PC-3 (cell line): ENCODE results near the gene GTF2F2. TPM values are rescaled to one million over a fixed set of nuclear protein-coding genes. Genes with fewer than 3 reads are reported as not detected.

Experiments used
- ATAC-seq: fragments of 200-7000 bp; cut with Tn5 transposase; 2 replicates; pipeline ENCODE4 v1.9.1; 2020; ENCODE audit warnings: mild to moderate bottlenecking, moderate library complexity
- BruUV-seq: library from RNA; stranded (reverse); fragments of 400-500 nt; replicated peaks from 2 replicates; lab custom pipeline; 2021; lab: Mats Ljungman, UMichigan
- CTCF ChIA-PET: fragments of 300-600 bp; sonication (Branson Sonifier 250); formaldehyde crosslinking; loops from one replicate; lab custom pipeline; 2022; ENCODE audit warnings: antibody characterized with exemption; lab: Charles Lee
- POLR2A ChIA-PET: fragments of 300-600 bp; sonication (Branson Sonifier 250); formaldehyde crosslinking; loops from one replicate; lab custom pipeline; 2022; ENCODE audit warnings: antibody characterized with exemption; ENCODE audit not compliant: unreplicated experiment; lab: Charles Lee
- DNase-seq: peaks from one replicate; pipeline ENCODE4 v3.0.0-alpha.2; 2015
- H2AFZ ChIP-seq: fragments of 300-600 bp; sonication (generic); 2 replicates; pipeline ENCODE4 v1.6.0; 2016; ENCODE audit warnings: antibody characterized with exemption, low read length
- H3F3A ChIP-seq: fragments of 300-600 bp; sonication (generic); one replicate; pipeline ENCODE4 v1.6.0; 2017; ENCODE audit warnings: antibody characterized with exemption, low read length, control low read depth, mild to moderate bottlenecking; ENCODE audit not compliant: unreplicated experiment
- H3K27ac ChIP-seq: fragments of 300-600 bp; sonication (generic); 2 replicates; pipeline ENCODE4 v1.5.1; 2016; ENCODE audit warnings: mild to moderate bottlenecking, low read length
- H3K27me3 ChIP-seq: fragments of 300-600 bp; sonication (generic); 2 replicates; pipeline ENCODE4 v1.6.1; 2016; ENCODE audit warnings: low read length, mixed read lengths
- H3K36me3 ChIP-seq: fragments of 300-600 bp; sonication (generic); 2 replicates; pipeline ENCODE4 v1.6.1; 2016; ENCODE audit warnings: low read depth, mixed run types, low read length, mixed read lengths
- H3K4me1 ChIP-seq: fragments of 300-600 bp; sonication (generic); 2 replicates; pipeline ENCODE4 v1.5.1; 2016; ENCODE audit warnings: low read length; ENCODE audit not compliant: insufficient read depth
- H3K4me2 ChIP-seq: fragments of 300-600 bp; sonication (generic); 2 replicates; pipeline ENCODE4 v1.6.0; 2016; ENCODE audit warnings: low read length
- H3K4me3 ChIP-seq: fragments of 300-600 bp; sonication (generic); 2 replicates; pipeline ENCODE4 v1.5.1; 2016; ENCODE audit warnings: mild to moderate bottlenecking, low read length, mixed read lengths
- H3K79me2 ChIP-seq: fragments of 300-600 bp; sonication (generic); 2 replicates; pipeline ENCODE4 v1.6.1; 2017; ENCODE audit warnings: low read length, mixed read lengths
- H3K9ac ChIP-seq: fragments of 300-600 bp; sonication (generic); 2 replicates; pipeline ENCODE4 v1.6.0; 2016; ENCODE audit warnings: mild to moderate bottlenecking, low read length
- H3K9me2 ChIP-seq: fragments of 300-600 bp; sonication (generic); replicated peaks from 2 replicates; pipeline ENCODE4 v1.6.1; 2016; ENCODE audit warnings: mixed run types, low read length, mixed read lengths
- H3K9me3 ChIP-seq: fragments of 300-600 bp; sonication (generic); 2 replicates; pipeline ENCODE4 v1.6.1; 2016; ENCODE audit warnings: low read length, mixed read lengths
- H4K20me1 ChIP-seq: fragments of 300-600 bp; sonication (generic); 2 replicates; pipeline ENCODE4 v1.6.1; 2016; ENCODE audit warnings: low read length, mixed read lengths
- EZH2 ChIP-seq: fragments of 300-600 bp; sonication (generic); IDR thresholded peaks from one replicate; pipeline ENCODE4 v1.6.1; 2017; ENCODE audit warnings: antibody characterized with exemption, mild to moderate bottlenecking, low read length; ENCODE audit not compliant: unreplicated experiment
- EZH2phosphoT487 ChIP-seq: fragments of 300-600 bp; sonication (generic); IDR thresholded peaks from 2 replicates; pipeline ENCODE4 v1.6.1; 2018; ENCODE audit warnings: mild to moderate bottlenecking, antibody characterized with exemption, low read length, borderline replicate concordance
- intact Hi-C: fragments of 100-400 bp; cut with micrococcal nuclease; formaldehyde crosslinking; loops from 2 replicates; pipeline ENCODE4 v1.9.0; 2023
- total RNA-seq: library from RNA; depleted of rRNA; stranded (reverse); fragments of >200 nt; gene quantifications from 2 replicates; pipeline ENCODE4 v1.2.3, GENCODE V29; 2014; rRNA removed
- TF ChIP-seq, protein P1 (sequence below): fragments of 300-600 bp; sonication (generic); conservative IDR thresholded peaks from 2 replicates; pipeline ENCODE4 v1.5.1; 2017; ENCODE audit warnings: antibody characterized with exemption, low read depth, mild to moderate bottlenecking, low read length

Gene GTF2F2
- total RNA-seq, 1 experiment from 2014 or later = 28.3 TPM

DNA sequence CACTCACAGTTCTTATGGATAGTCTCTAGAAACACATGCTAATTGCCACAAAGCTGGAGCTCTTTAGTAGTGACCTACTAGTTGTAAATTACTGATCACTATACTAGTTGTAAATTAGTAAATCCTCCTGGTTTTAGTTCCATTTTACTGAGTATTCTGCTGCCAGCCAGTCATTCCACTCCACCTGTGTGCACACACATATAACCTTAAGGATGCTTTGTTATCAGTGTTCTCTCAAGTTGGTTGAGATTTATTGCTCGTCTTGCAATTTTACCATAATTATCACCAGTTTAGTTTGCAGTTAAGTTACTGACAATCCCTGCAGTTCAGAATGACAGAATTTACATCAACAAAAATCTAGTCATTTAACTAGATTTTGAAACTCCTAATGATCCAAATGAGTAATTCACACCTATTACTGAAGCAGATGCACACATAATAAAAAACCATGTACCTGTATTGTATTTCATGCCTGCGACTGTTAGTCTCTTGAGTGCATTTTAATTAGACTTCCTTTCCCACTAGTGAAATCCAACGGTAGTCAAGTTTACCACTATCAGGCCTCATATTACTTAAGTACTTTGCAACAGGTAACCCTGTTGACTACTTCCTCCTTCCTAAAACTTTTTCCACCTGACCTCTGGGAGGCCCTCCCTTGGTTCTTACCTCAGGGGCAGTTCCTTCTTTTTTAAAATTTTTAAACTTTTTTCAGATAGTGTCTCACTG lies 213.1 kb downstream of the GTF2F2 start:
- 0 out of 2 replicates have a peak overlapping the region, but pooled peaks have one; percentile 14 for H3K4me2 ChIP-seq

More for the DNA sequence above, 213.1 kb downstream of the GTF2F2 start:
- Histone ChIP-seq H4K20me1 (peaks cover 44% of the 10 kb centered on the region), H3K9me2 (no peaks in the 10 kb centered on the region), H3K36me3 (peaks cover 27% of the 10 kb centered on the region), H2AFZ (no peak overlapping the region), H3K4me1 (peaks cover 70% of the 10 kb centered on the region), H3K9me3 (no peaks in the 10 kb centered on the region), H3F3A (peaks cover 31% of the 10 kb centered on the region), H3K79me2 (peaks cover 24% of the 10 kb centered on the region), H3K9ac (no peak overlapping the region), H3K27me3 (no peaks in the 10 kb centered on the region), H3K27ac (peak overlapping the region; percentile 71), H3K4me3 (no peak overlapping the region)
- POLR2A ChIA-PET = no interaction called here
- CTCF ChIA-PET = interaction anchor here (0.6 kb wide), 1 partner anchor 903 kb away, joined by 3 read pairs; no protein-coding TSS in a partner anchor
- DNase-seq = peak; percentile 2
- intact Hi-C loops = no loop called here
- no peak for ATAC-seq
- BruUV-seq = no TSS peak
- TF ChIP-seq EZH2 (no peak), EZH2phosphoT487 (no peak)
- TF ChIP-seq, protein P1, sequence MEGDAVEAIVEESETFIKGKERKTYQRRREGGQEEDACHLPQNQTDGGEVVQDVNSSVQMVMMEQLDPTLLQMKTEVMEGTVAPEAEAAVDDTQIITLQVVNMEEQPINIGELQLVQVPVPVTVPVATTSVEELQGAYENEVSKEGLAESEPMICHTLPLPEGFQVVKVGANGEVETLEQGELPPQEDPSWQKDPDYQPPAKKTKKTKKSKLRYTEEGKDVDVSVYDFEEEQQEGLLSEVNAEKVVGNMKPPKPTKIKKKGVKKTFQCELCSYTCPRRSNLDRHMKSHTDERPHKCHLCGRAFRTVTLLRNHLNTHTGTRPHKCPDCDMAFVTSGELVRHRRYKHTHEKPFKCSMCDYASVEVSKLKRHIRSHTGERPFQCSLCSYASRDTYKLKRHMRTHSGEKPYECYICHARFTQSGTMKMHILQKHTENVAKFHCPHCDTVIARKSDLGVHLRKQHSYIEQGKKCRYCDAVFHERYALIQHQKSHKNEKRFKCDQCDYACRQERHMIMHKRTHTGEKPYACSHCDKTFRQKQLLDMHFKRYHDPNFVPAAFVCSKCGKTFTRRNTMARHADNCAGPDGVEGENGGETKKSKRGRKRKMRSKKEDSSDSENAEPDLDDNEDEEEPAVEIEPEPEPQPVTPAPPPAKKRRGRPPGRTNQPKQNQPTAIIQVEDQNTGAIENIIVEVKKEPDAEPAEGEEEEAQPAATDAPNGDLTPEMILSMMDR = no peak

Other genes with a start within 250 kb of the GTF2F2 start
- 2.5 and 4.0 TPM in 2 replicates for gene NUFIP1, start 131.0 kb upstream of the GTF2F2 start, total RNA-seq
- 5.0 and 17.0 TPM in 2 replicates for gene GPALPP1, start 131.0 kb upstream of the GTF2F2 start, total RNA-seq
- gene KCTD4, start 80.5 kb downstream of the GTF2F2 start, total RNA-seq = not detected in 2 replicates
- gene TPT1, start 220.7 kb downstream of the GTF2F2 start, total RNA-seq = 948 and 982 TPM in 2 replicates